NCI-H2081 (cell line): ENCODE results near the gene MAP2K6.
"Not testable (repeated sequence)": the region's sequence is repeated elsewhere in the genome, so short reads cannot be mapped to it uniquely, and the experiment has no call there.

Experiments used
- DNase-seq, 2 experiments: peaks; one replicate each; lab custom pipeline; 2025; lab: John Stamatoyannopoulos, UW

MAP2K6 gene

GRCh38 chr17:69457603-69458002 is 43.1 kb downstream of the MAP2K6 start:
- no peak for DNase-seq

GRCh38 chr17:69460963-69461922 is 46.7 kb downstream of the MAP2K6 start:
- no peak for DNase-seq

- DNase-seq: no peak
These were observed 47.5 kb downstream of the MAP2K6 start for GRCh38 chr17:69461951-69462369.

- no peak for DNase-seq
These were observed 48.4 kb downstream of the MAP2K6 start for GRCh38 chr17:69462882-69463281.

- DNase-seq: no peak
These were observed 52.0 kb downstream of the MAP2K6 start for GRCh38 chr17:69466451-69466850.

GRCh38 chr17:69466905-69467667 is 52.6 kb downstream of the MAP2K6 start:
- DNase-seq: peak in 1 of 2 experiments; percentile 42

GRCh38 chr17:69468207-69468606 is 53.7 kb downstream of the MAP2K6 start:
- peak; percentile 11 to 50 for DNase-seq

- no peak for DNase-seq
These were observed 56.2 kb downstream of the MAP2K6 start for GRCh38 chr17:69470702-69471101.

- no peak for DNase-seq
These were observed 56.9 kb downstream of the MAP2K6 start for GRCh38 chr17:69471406-69471805.

- DNase-seq: no peak
These were observed 59.6 kb downstream of the MAP2K6 start for GRCh38 chr17:69473841-69474831.

GRCh38 chr17:69477204-69477902 is 62.9 kb downstream of the MAP2K6 start:
- no peak for DNase-seq

- no peak for DNase-seq
These were observed 63.4 kb downstream of the MAP2K6 start for GRCh38 chr17:69477903-69478266.

- DNase-seq: peak in 1 of 2 experiments; percentile 20
These were observed 64.4 kb downstream of the MAP2K6 start for GRCh38 chr17:69478916-69479315.

- not testable (repeated sequence) for DNase-seq
These were observed 65.3 kb downstream of the MAP2K6 start for GRCh38 chr17:69479756-69480155.

GRCh38 chr17:69480245-69480644 is 65.7 kb downstream of the MAP2K6 start:
- no peak for DNase-seq

GRCh38 chr17:69485251-69485661 is 70.8 kb downstream of the MAP2K6 start:
- no peak for DNase-seq

- no peak for DNase-seq
These were observed 71.6 kb downstream of the MAP2K6 start for GRCh38 chr17:69485901-69486643.

- no peak for DNase-seq
These were observed 72.5 kb downstream of the MAP2K6 start for GRCh38 chr17:69486779-69487637.

- no peak for DNase-seq
These were observed 74.8 kb downstream of the MAP2K6 start for GRCh38 chr17:69489313-69489712.
